Measurements from ENCODE around the gene LARP1B. TPM values are rescaled to one million over a fixed set of nuclear protein-coding genes. Genes with fewer than 3 reads are reported as not detected.
"Not testable (repeated sequence)": the region's sequence is repeated elsewhere in the genome, so short reads cannot be mapped to it uniquely, and the experiment has no call there.

LARP1B gene
- total RNA-seq, 1 experiment from 2014 or later = 12.1 TPM

GRCh38 chr4:128221586-128221985 lies 160.5 kb downstream of the LARP1B start:
- no peak for DNase-seq (ENCODE audit: low read depth)

- DNase-seq (ENCODE audit: low read depth) = no peak
These were observed 164.0 kb downstream of the LARP1B start for GRCh38 chr4:128225148-128225547.

- no peak for DNase-seq (ENCODE audit: low read depth)
These were observed 167.0 kb downstream of the LARP1B start for GRCh38 chr4:128227991-128228571.

DNA sequence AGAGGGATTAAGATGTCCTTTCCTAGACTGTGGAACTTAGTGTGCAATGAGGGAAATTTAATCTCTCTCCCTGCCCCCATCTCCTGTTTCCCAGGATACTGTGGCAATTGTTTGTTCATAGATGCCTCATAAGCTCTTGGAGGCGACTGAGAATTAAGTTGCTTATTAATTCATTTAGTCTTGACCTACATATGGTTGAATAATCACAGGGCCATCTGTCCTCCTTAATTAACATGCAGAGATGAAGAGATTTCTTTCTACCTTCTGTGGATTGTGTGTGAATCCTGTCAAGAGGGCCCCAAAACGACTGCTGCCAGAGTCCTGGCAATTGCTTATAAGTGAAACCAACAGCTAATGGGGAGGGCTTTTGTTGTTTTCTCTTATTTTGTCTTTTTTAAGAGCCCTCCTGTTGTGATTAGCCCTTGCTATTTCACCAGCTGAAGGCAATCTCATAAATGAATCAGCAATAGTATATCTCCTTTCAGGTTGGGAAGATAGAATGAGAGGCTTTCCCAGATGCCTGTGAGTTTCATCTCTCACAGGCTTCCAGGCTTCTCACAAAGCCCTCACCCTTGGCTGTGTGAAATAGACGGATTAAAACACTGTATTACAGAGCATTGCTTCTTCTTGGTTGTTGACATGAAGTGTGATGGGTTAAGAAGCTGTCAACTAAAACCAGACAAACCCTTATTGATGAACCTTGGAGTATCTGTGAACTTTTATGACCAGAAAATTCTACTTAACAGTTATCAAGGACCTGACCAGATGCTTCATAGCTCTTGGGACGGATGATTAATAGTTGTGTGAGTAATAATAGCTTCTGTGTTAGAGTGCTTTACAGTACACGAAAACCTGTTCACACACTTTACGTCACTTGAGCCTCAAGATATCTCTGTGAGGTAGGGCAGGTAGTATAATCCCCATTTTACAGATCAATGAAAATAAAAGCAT lies 168.0 kb downstream of the LARP1B start:
- DNase-seq (ENCODE audit: low read depth) = no peak

GRCh38 chr4:128232719-128233118 lies 171.6 kb downstream of the LARP1B start:
- no peak for DNase-seq (ENCODE audit: low read depth)

- DNase-seq (ENCODE audit: low read depth) = no peak
These were observed 173.7 kb downstream of the LARP1B start for GRCh38 chr4:128234836-128235235.

DNA sequence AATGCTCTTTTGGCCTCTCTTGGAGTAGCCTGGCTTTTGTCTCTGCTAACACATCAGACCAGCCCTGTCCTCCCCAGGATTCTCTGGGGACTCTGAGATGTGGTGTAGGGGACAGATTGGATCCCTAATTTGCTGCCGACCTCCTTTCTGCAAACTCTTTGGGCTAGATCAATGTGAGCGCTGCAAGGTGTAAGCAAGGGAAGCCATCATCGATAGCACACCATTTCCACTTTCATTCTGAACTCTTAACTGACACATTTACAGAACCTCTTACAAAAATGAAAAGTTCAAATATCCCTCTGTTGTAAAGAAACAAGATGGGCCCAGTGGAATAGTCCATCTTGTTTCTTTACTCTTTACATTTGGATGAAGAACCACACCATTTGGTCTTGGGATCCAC lies 179.9 kb downstream of the LARP1B start:
- DNase-seq (ENCODE audit: low read depth) = no peak

- peak; percentile 95 for DNase-seq (ENCODE audit: low read depth)
These were observed 180.4 kb downstream of the LARP1B start for GRCh38 chr4:128241425-128241913.

GRCh38 chr4:128241981-128242380 lies 180.9 kb downstream of the LARP1B start:
- DNase-seq (ENCODE audit: low read depth) = no peak

DNA sequence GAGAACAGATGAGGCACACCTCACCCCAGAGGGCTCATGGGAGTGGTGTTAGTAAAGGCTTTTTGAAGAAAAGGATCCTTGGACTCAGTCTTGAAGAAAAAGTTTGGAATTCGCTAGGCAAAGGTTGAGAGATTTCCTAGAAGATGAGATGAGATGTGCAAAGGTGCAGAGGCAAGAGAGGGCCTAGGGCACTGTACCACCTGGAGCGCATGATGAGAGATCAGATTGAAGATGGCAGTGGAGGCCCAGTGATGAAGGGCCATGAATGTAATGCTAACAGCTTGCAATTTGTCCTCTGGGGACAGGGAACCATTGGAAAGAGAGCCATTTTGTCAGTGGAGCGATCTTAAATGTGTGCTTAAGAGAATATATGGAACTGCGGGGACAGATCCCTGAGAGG lies 181.5 kb downstream of the LARP1B start:
- no peak for DNase-seq (ENCODE audit: low read depth)

- peak; percentile 61 for DNase-seq (ENCODE audit: low read depth)
These were observed 183.3 kb downstream of the LARP1B start for GRCh38 chr4:128244379-128244778.

DNA sequence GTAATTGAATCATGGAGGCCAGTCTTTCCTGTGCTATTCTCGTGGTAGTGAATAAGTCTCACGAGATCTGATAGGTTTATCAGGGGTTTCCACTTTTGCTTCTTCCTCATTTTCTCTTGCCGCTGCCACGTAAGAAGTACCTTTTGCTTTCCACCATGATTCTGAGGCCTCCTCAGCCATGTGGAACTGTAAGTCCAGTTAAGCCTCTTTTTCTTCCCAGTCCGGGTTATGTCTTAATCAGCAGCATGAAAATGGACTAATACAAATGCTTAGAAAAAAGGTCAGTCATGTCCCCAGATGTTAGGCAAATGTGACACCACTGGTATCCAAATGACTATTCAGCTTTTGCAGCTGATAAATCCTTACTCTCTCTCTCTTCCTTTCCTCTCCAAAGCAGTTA lies 184.3 kb downstream of the LARP1B start:
- not testable (repeated sequence) for DNase-seq (ENCODE audit: low read depth)

- no peak for DNase-seq (ENCODE audit: low read depth)
These were observed 186.8 kb downstream of the LARP1B start for GRCh38 chr4:128247906-128248305.

DNA sequence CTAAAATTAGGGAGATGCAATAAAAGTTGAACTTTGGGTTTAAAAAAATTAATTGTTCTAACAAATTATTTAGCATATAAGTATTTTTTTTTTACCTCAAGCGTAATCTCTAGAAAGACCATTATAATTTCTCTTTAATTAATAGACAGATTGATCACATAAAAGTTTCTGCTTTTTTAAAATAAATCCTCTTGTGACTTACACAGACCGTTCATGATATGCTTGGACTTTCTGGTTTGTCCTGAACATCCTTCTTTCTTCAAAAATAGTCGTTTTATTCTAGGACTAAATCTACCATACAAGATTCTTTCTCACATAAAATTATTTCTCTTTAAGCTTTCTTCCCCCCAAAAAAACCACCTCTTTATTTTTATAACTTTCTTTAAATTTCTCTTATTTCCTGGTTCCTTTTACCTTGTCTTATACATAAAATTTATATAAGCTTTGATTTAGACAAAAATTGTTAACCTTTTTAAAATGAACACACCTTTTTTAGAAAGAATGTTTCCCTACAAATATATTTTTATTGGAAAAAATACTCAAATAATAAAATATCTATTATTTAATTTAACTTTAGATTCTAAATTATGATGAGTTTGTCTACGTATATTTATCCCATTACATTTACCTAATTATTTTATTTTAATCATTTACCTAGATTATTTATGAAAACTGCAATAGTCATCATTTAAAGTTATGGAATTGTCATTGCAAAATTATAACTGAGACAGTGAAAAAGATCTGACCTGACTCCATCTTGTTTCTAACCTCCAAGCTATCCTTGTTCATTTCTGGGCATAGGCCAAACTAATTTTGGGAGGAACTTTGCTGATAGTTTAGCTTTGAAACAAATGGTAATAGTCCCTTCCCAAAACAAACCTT lies 188.9 kb downstream of the LARP1B start:
- DNase-seq (ENCODE audit: low read depth) = no peak

GRCh38 chr4:128255906-128256305 lies 194.8 kb downstream of the LARP1B start:
- no peak for DNase-seq (ENCODE audit: low read depth)

DNA sequence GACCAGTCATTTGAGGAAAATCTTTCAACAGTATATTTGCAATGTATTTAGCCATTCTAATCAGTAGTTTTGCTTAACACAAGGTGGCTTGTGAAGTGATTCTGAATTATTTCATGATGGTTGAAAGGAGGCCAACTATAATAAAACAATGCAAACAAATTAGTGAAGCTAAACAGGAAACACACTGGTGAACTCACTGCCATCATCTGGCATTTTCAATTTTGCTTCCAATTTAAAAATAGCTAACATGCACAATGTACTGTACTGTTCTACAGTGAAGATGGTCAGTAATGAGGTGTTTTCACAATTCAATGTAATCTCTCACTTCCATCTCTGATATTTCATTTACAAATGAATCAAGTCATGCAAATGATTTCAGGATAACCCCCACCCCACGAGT lies 195.4 kb downstream of the LARP1B start:
- no peak for DNase-seq (ENCODE audit: low read depth)

- DNase-seq (ENCODE audit: low read depth) = not testable (repeated sequence)
These were observed 197.1 kb downstream of the LARP1B start for GRCh38 chr4:128258166-128258565.

DNA sequence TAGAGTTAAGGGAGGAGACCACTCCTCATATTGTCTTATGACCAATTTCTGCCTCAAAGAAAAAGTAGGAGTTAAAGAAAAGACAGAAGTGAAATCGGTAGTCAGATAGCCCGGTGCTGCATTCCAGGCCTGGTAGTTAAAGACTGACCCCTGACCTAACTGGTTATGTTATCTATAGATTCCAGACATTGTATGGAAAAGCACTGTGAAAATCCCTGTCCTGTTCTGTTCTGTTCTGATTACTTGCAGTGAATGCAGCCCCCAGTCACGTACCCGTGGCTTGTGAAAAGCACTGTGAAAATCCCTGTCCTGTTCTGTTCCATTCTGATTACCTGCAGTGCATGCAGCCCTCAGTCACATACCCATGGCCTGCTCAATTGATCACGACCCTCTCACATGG lies 198.8 kb downstream of the LARP1B start:
- DNase-seq (ENCODE audit: low read depth) = not testable (repeated sequence)
